NCI-H1436 treated with DMSO at 0.1 percent for 48 hours (cell line): ENCODE measurements around the gene CDH22.

Experiments used
- DNase-seq: peaks from one replicate; lab custom pipeline; 2025; lab: John Stamatoyannopoulos, UW

Gene CDH22

DNA sequence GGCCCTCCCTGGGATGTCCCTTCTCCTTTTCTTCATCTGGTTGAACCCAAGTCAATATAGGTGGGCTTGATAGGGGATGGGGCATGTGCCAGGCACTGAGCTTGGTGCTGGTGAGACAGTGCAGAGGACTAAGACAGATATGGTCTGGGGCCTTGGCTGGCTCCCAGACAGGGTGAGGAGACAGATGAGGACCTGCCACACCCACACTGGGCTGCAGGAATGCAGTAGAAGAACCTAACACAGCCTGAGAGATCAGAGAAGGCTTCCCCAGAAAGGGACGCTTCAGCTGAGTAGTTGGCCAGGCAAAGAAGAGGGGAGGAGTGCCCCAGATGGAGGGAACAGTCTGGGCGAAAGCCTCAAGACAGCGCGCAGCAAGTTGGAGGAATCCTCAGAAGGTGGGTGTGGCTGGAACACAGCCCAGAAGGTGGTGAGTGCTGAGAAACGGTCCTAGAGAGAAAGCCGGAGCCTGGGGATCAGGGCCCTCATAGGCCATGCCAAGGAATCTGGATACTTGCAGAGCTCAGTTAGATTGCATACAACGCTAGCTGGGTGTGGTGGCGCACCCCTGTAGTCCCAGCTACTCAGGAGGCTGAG, 163.8 kb downstream of the CDH22 start:
- no peak for DNase-seq

DNA sequence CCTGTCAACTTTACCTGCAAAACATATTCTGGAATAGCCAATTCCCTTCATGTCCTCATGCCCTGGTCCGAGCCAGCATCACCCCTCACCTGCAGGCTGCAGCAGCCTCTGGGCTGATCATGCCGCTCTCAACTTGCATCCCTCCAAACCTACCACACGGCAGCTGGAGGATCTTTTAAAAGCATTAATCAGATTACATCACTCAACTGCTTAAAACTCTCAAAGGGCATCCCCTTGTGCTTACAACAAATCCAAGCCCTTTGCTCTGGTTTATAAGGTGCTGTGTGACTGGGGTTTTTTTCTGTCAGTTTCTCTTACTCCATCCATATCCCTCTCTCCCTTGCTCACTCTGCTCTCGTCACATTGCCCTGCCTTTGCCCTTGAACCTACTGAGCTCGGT, 166.2 kb downstream of the CDH22 start:
- no peak for DNase-seq

DNA sequence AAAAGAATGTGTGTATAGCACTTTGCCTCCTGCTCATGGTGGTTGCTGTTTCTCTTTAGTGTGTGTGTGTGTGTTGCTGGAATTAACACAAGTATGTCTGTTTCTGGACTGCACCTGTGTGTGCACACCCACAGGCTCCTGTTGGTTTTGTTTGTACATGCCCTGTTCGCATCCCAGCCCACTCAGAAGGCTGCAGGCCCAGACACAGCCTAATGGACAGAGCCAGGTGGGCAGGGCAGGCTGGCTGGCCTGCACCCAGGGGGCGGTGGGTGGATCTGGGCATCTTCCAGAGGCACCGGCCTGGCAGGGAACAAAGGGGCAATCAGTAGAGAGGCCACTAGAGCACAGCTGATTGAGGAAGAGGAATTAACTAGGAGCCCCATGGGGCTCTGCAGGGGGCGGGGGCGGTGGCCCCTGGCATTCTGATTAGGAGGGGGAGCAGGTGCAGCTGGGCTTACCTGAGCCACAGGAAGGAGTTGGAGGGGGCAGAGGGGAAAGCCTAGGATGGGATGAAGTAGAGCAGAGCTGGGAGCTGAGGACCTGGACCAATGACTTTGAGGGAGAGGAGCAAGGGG, 168.3 kb downstream of the CDH22 start:
- DNase-seq: peak; percentile 53

DNA sequence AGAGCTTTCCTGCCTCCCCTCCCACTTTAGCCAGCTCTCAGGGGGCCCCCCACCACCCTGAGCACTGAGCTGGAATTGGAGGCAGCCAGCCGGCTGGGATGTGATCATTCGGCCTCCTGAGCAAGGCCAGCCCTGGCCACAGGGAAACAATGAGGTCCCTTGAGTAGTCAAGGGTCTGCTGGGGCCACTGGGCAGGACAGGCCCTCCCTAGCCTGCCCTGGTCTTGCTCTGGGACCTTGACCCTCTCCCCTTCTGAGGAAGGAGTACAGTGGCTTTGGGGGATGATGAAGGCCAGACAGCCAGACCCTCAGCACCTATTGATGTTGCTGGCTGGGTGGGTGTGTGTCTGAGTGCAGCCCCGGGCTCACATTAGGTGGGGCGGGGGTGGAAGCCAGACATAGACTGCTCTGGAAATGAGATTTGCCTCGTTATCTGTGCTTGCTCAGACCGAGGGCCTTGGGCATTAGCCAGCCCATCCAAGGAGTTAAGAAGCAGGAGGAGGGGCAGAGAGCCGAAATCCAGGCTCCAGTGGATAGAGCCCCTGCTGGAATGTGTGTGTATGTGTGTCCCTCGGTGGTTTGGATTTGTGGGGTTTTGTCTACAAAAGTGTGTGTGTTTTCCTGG, 168.9 kb downstream of the CDH22 start:
- no peak for DNase-seq

DNA sequence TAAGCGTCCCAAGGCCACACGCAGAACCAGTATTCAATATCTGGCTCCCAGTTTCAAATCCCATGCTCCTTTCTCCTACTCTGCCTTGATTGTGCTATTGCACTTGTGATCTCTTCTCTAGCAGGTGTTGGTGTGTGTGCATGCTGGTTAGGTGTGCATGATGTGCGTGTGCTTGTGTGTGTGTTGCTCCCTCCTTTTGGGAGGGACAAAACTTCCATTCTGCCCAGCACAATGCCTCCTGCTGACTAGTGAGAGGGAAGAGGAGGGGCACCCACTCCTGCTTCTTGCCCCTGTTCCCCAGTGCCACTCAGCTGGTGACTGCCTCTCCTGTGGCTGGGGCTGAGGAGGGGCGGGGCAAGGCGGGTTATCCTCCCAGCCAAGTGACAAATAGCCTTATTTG, 170.5 kb downstream of the CDH22 start:
- DNase-seq: no peak

DNA sequence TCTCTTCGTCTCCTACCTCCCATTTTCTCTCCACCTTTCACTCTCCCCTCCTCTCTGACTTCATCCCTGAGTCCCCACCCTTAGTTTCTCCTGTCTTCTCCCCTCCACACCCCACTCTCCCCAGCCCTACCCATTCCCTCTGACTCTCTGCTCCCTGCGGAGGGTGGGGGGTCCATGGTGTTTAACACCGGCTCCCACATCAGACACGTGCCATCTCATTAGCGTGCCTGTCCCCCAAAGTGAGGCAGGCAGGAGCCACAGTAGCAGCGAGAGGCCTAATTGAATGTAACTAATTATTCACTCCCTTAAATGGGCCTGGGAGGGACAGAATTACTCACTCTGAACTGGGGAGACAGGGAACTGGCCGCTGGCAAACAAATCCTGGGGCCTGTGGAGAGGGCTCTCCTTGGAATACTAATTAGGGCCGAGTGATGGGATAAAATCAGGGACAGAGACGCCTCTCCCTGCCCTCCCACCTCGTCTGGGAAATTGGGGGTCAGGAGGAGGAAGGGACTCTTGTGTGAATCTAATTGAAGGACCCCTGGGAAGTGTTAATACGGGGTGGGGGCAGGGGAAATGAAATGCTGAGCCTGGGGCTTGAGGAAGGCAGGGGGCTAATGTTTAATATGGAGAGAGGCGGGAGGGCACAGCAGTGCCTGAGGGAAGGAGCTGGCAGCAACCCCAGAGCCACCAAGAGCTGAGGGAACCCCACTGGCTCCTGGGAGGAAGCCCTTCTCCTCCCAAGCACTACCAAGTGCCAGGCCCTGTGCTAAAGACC, 172.3 kb downstream of the CDH22 start:
- no peak for DNase-seq

DNA sequence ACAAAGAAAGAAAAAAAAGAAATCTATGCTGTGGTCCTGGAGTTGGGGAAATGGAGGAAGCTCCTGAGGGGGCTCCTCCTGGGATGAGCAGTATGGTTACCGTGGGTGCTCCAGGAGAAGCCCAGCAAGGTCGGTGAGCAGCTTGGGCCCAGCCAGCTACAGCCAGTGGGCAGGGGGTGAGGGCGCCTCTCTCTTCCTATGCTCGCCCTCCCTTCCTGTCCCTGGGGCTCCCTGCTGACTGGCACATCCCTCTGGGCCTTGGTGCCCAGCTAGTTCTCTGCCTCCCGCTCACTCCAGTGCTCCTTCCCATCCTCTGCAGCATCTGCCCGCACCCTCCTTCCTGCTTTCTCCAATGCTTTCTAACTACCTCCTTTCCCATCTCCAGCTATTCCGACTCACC, 173.6 kb downstream of the CDH22 start:
- no peak for DNase-seq

DNA sequence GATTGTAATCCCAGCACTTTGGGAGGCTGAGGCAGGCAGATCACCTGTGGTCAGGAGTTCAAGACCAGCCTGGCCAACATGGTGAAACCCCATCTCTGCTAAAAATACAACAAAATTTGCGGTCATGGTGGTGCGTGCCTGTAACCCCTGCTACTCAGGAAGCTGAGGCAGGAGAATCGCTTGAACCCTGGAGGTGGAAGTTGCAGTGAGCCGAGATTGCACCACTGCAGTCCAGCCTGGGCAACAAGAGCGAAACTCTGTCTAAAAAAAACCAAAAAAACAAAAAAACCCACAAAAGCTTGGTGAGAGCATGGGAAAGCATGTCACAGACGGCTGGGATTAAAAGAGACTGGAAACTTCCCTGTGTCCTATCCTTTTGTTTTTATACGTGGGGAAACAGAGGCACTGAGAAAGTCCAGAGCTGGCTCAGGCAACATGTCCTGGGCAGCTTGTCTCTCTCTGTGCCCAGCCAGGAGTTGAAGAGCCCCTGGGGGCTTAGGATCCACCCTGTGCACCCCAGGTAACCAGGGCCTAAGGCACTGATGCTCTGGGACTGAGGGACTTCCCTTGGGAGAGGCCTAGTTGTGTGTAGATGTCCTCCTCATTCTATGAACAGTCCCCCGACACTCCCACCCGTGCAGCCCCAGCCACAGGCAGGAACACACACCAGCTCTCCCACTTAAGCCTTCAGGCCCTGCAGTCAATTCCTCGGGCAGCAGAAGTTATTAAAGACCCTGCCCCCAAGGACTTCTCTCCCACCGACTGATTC, 174.2 kb downstream of the CDH22 start:
- DNase-seq: no peak

DNA sequence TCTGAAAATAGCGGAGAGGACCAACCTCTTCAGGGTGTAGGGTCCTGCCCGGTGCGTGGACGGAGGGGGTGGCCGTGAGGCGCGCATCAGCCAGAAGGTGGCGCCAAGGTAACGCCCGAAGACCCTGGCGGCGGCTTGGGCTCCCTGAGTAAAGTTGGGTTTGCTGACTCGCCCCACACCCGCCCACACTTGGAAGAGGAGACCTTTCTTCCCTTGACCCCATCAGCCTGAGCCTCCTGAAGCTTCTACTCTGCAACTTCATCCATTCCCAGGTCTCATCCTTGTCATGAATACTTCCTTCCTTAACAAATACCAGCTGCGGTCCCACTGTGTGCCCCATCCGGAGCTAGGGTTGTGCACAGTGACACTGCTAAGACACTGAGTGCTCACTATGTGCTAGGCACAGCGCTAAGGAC, 175.6 kb downstream of the CDH22 start:
- DNase-seq: no peak

DNA sequence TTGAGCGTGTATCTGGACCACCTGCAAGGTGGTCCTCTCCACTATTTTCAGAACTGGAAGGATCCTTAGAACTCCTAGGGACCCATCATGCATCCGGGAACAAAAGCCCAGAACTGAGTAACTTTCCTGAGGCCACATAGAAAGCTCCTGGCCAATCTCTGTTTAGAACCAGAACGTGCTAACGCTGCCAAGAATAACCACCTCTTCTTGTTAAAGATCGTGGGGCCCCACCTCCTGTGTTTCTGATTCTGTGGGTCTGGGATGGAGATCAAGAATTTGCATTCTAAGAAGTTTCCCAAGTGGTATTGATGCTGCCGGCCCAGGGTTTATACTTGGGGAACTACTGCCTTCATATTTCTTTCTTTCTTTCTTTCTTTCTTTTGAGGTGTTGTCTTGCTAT, 176.9 kb downstream of the CDH22 start:
- no peak for DNase-seq

DNA sequence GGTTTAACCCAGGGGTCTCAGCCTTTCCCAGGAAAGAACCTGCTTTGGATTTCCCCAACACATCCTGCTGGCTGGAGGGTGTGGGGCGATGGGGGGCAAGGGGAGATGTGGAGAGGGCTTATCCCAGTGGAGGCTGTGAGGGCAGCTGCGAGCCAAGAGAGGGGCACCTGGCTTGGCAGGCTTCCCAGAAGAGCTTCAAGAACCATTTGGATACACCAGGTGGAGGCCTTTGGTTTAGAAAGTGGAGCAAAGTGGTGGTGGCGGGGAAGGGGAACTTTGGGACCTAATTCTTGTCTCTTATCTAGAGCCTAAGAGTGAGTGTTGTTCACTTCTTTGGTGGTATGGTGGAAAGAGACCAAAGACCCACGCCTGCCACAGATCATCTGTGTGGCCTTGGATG, 177.8 kb downstream of the CDH22 start:
- no peak for DNase-seq

DNA sequence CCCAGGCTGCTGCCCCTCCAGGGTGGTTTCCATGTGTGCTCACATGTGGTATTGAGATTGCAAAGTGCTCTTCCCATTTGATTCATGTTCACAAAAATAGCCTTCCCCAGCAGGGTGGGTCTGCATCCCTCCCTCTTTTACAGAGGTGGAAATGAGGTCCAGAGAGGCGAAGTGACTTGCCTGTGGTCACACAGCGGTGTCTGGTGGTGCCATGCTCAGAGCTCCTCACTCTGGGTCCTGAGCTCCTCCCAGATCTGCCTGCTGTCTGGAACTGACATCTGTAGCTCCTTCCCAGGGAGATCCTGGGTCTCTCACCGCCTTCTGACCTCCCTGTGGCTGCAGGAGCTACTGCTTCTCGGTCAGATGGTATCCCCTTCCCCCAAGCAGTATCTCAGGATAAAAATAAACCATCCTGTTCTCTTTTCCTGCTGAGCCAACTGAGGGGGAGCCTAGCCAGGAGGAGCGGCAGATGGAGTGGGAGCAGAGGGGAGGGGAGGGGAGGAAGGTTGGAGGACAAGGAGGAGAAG, 178.3 kb downstream of the CDH22 start:
- no peak for DNase-seq

DNA sequence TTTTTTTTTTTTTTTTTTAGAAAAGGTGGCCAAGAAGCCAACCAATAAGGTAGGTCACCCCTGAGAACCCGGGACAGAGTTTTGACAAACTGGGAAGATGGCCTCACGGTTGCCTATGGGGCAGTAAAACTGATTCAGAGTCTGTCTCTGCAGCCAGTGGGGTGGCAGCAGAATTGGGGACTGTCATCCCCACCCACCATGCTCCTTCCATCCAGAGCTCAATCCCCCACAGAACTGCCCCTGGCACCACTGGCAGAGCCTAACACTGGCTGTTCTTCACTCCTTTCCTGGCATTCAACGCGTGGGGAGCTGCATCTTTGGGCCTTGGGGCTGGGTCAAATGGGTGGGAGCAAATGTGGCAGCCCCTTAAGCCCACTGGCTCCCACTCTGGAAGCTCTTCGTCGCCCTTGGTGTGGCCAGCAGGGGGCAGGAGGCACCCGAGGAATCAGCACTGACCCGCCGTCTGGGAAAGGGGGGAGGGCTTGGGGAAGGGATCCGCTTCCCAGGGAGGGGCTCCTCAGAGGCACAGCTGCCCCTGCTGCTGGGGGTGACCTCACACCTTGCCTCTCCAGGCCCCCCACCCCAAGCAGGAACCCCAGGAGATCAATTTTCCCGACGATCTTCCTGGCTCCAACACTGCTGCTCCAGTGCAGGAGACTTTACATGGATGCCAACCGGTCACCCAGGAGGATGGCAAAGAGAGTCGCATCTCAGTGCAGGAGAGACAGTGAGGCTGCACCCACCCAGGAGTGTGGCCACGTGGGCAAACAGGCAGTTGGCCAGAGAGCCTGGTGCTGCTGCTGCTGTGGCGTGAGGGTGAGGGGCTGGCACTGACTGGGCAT, 179.8 kb downstream of the CDH22 start:
- no peak for DNase-seq

DNA sequence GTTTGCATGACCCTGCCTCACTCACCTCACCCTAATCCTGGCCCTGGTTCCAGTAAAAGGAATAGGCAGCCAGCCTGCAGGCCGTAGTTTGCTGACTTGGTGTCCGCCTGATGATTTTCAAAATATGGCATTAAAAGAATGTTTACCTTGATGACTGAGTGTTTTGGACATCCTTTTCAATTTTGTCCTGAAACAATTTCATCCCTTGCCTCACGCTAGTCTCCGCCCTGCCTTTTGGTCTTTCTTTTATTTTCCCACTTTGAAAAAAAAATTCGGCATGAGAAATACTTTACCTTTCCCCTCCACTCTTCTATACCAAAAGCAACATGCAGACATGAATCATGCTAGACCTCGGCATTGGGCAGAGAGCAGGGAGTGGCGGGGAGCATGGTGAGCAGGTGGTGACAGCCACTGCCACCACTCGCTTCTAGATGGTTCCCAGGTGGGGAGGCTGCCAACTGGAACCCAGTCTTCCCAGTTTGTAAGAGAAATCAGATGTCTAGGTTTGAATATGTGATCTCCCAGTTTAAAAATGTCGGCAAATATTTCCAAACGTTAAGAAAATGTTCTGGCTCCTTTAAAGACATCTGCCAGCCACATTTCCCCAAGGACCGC, 180.8 kb downstream of the CDH22 start:
- no peak for DNase-seq

DNA sequence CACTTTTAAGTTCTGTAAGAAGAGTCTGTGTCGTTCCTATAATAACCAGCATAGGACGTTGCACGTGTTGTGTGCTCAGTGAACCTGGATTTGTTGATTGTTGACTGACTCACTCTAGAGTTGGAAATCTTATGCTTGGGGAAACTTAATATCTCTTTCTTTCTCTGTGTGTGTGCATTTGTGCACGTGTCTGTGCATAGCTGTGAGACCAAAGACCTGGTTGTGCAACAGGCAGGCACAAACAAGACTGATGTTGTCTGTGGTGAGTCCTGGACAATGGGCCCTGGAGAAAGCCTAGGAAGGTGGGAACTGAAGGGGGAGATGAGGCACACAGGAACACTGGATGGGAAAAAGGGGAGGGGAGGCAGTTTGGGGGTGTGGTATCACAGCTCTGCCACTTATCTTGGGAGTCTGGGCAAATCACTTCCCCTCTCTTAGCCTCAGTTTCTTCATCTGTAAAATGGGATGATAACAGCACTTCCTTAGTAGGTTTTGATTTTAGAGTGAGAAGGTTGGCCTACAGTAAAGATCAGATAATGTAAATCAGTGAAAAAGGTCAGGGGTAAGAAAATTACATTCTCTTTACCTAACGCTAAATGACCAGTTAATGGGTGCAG, 181.8 kb downstream of the CDH22 start:
- DNase-seq: no peak
